Gastroesophageal sphincter (tissue), 4 donors: ENCODE measurements around the gene ALK. TPM values are rescaled to one million over a fixed set of nuclear protein-coding genes. Genes with fewer than 3 reads are reported as not detected.

ENCODE experiments used
- ATAC-seq: fragments of 150-250 bp; one replicate; pipeline ENCODE4 v1.9.1; 2016; ENCODE audit warnings: mild to moderate bottlenecking, moderate library complexity
- H3K27ac ChIP-seq, 4 donors: fragments of 200-600 bp; sonication (generic) in 3 of 4; 1 replicate in 3 of 4; 2 replicates in 1 of 4; pipeline ENCODE4 v1.5.1; 2016 to 2019
- H3K27me3 ChIP-seq: fragments of 200-600 bp; sonication (generic); one replicate; pipeline ENCODE4 v1.5.1; 2019
- H3K36me3 ChIP-seq, 2 donors: fragments of 200-600 bp; sonication (generic); one replicate each; pipeline ENCODE4 v1.5.1; 2019; ENCODE audit warnings: control low read depth in 1 of 2
- H3K4me1 ChIP-seq, 3 donors: fragments of 200-600 bp; sonication (generic); 1 replicate in 2 of 3; 2 replicates in 1 of 3; pipeline ENCODE4 v1.5.1; 2016 to 2019; ENCODE audit warnings: control low read depth in 2 of 3
- H3K4me3 ChIP-seq, 2 donors: fragments of 200-600 bp; sonication (generic); one replicate each; pipeline ENCODE4 v1.5.1; 2019; ENCODE audit warnings: mild to moderate bottlenecking in 1 of 2, moderate library complexity in 1 of 2
- H3K9me3 ChIP-seq, 3 donors: fragments of 200-600 bp; sonication (generic); one replicate each; pipeline ENCODE4 v1.5.1; 2017 to 2019; ENCODE audit warnings: control low read depth in 2 of 3
- EP300 ChIP-seq: sonication (generic); formaldehyde crosslinking; IDR thresholded peaks from one replicate; pipeline ENCODE4 v1.6.1; 2017; ENCODE audit warnings: antibody characterized with exemption, mild to moderate bottlenecking
- POLR2A ChIP-seq, 2 donors: fragments of 450-650 bp; IDR thresholded peaks; one replicate each; pipeline ENCODE4 v1.6.1; 2017; ENCODE audit warnings: antibody characterized with exemption in 2 of 2, mild to moderate bottlenecking in 2 of 2, moderate library complexity in 1 of 2
- POLR2AphosphoS5 ChIP-seq: sonication (generic); formaldehyde crosslinking; IDR thresholded peaks from one replicate; pipeline ENCODE4 v1.6.1; 2017; ENCODE audit warnings: antibody characterized with exemption
- WGBS, 2 donors: methylation state at CpG; one replicate each; pipeline ENCODE4 v1.1.5; 2018; ENCODE audit warnings: low coverage in 1 of 2; 5-methylcytosine and 5-hydroxymethylcytosine counted together
- total RNA-seq, 4 donors: library from RNA; depleted of rRNA; stranded (reverse); fragments of >200 nt; gene quantifications; one replicate each; pipeline ENCODE4 v1.1.0, GENCODE V29; 2016
- TF ChIP-seq, protein P1 (sequence below), 4 experiments: fragments of 200-600 bp in 2 of 4; fragments of 450-650 bp in 2 of 4; sonication (generic) in 1 of 4; IDR thresholded peaks; one replicate each; pipeline ENCODE4 v1.5.1; 2017 to 2019; ENCODE audit warnings: antibody characterized with exemption in 4 of 4, mild to moderate bottlenecking in 2 of 4, moderate library complexity in 2 of 4

The ALK gene
- total RNA-seq, 4 donors from 2014 or later, result 0.94 to 1.6 (median 1.1) TPM

- no peak overlapping the region for H3K4me3 ChIP-seq
- no peaks in the 10 kb centered on the region for H3K36me3 ChIP-seq
- no peak for ATAC-seq
- H3K27me3 ChIP-seq, result no peaks in the 10 kb centered on the region
- no peaks in the 10 kb centered on the region for H3K9me3 ChIP-seq
- H3K4me1 ChIP-seq, result no peaks in the 10 kb centered on the region
- no peak overlapping the region for H3K27ac ChIP-seq
- TF ChIP-seq POLR2AphosphoS5, result no peak
- no peak for TF ChIP-seq EP300
- TF ChIP-seq, protein P1, sequence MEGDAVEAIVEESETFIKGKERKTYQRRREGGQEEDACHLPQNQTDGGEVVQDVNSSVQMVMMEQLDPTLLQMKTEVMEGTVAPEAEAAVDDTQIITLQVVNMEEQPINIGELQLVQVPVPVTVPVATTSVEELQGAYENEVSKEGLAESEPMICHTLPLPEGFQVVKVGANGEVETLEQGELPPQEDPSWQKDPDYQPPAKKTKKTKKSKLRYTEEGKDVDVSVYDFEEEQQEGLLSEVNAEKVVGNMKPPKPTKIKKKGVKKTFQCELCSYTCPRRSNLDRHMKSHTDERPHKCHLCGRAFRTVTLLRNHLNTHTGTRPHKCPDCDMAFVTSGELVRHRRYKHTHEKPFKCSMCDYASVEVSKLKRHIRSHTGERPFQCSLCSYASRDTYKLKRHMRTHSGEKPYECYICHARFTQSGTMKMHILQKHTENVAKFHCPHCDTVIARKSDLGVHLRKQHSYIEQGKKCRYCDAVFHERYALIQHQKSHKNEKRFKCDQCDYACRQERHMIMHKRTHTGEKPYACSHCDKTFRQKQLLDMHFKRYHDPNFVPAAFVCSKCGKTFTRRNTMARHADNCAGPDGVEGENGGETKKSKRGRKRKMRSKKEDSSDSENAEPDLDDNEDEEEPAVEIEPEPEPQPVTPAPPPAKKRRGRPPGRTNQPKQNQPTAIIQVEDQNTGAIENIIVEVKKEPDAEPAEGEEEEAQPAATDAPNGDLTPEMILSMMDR (IDR thresholded peaks at IDR 0.05), result no peak
- TF ChIP-seq POLR2A (IDR thresholded peaks at IDR 0.05), result no peak
These were observed 244.4 kb downstream of the ALK start for GRCh38 chr2:29676886-29677453.

GRCh38 chr2:29664578-29664977 is 256.8 kb downstream of the ALK start:
- H3K4me3 ChIP-seq, result no peak overlapping the region
- peaks cover 0 to 19% (median 0%) of the 10 kb centered on the region in 3 donors for H3K9me3 ChIP-seq
- no peaks in the 10 kb centered on the region for H3K36me3 ChIP-seq
- ATAC-seq, result no peak
- 79 to 93% methylated on average over 2 of the region's 2 CpGs for WGBS, 2 donors
- TF ChIP-seq POLR2AphosphoS5 (no peak), EP300 (no peak), POLR2A (IDR thresholded peaks at IDR 0.05) (no peak)
- TF ChIP-seq, protein P1 (IDR thresholded peaks at IDR 0.05), result no peak
- no peaks in the 10 kb centered on the region for H3K27me3 ChIP-seq
- no peaks in the 10 kb centered on the region for H3K4me1 ChIP-seq
- H3K27ac ChIP-seq, result no peak overlapping the region

DNA sequence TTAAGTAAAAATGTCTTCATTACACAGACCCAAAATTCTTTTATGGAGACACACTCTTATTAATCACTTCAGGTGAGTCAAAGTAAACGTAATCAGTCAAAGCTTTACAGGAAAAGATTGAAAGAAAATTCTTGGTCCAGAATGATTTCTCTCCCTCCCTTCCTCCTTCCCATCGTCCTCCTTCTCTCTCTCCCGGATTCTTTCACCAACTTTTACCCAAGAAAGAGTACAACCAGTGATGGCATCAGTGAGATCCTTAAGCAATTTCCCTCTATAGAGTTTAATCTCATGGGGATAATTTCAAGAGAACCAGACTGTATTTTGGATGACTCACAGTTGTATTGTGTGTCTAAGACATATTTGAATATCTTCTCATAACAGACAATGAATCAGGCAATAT is 258.1 kb downstream of the ALK start:
- Histone ChIP-seq H3K4me3 (no peak overlapping the region), H3K9me3 (peaks cover 0 to 6% (median 0%) of the 10 kb centered on the region in 3 donors), H3K36me3 (no peaks in the 10 kb centered on the region), H3K27ac (no peak overlapping the region), H3K27me3 (no peaks in the 10 kb centered on the region), H3K4me1 (no peaks in the 10 kb centered on the region)
- TF ChIP-seq, protein P1 (IDR thresholded peaks at IDR 0.05), result no peak
- TF ChIP-seq EP300 (no peak), POLR2A (IDR thresholded peaks at IDR 0.05) (no peak), POLR2AphosphoS5 (no peak)
- no peak for ATAC-seq
- WGBS, 2 donors, result 60 to 83% methylated on average over 3 of the region's 3 CpGs

DNA sequence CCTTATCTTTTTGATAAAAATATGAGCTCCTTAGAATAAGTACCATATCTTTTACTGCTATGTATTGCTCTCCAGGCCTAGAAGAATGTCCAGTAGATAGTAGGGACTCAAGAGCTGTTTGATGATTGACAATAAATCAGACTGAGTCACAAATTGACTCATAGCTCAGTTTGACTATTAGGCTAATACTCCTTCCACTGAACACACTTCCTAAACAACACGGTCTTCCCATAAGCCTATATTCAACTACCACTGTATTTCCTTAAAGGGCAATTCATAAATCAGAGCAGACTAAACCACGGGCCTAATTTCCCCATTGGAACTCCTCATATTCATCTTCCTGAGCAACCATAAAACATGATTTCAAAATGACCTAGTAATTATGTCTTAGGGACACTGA is 258.5 kb downstream of the ALK start:
- Histone ChIP-seq H3K27ac (no peak overlapping the region), H3K4me3 (no peak overlapping the region), H3K9me3 (peaks cover 0 to 5% (median 0%) of the 10 kb centered on the region in 3 donors), H3K4me1 (no peaks in the 10 kb centered on the region), H3K36me3 (no peaks in the 10 kb centered on the region), H3K27me3 (no peaks in the 10 kb centered on the region)
- TF ChIP-seq, protein P1 (IDR thresholded peaks at IDR 0.05), result no peak
- no peak for TF ChIP-seq POLR2A (IDR thresholded peaks at IDR 0.05)
- no peak for TF ChIP-seq EP300
- no peak for TF ChIP-seq POLR2AphosphoS5
- no peak for ATAC-seq
- WGBS, 2 donors, result 75 to 78% methylated on average over 1 to 2 of the region's 2 CpGs

- ATAC-seq, result no peak
- no peaks in the 10 kb centered on the region for H3K9me3 ChIP-seq
- H3K27me3 ChIP-seq, result no peaks in the 10 kb centered on the region
- WGBS, 2 donors, result 80% methylated on average over 1 of the region's 2 CpGs; no CpG with 5 or more reads in 1 of the 2 donors
- no peaks in the 10 kb centered on the region for H3K4me1 ChIP-seq
- TF ChIP-seq EP300 (no peak), POLR2AphosphoS5 (no peak), POLR2A (IDR thresholded peaks at IDR 0.05) (no peak)
- TF ChIP-seq, protein P1 (IDR thresholded peaks at IDR 0.05), result no peak
- no peak overlapping the region for H3K4me3 ChIP-seq
- no peaks in the 10 kb centered on the region for H3K36me3 ChIP-seq
- H3K27ac ChIP-seq, result no peak overlapping the region
These were observed 261.2 kb downstream of the ALK start for GRCh38 chr2:29660201-29660600.
